ENCODE results near the gene STK32A. TPM values are rescaled to one million over a fixed set of nuclear protein-coding genes. Genes with fewer than 3 reads are reported as not detected.

The STK32A gene
- total RNA-seq, 4 donors from 2014 or later, result 9.6 to 35.2 (median 14.8) TPM

DNA sequence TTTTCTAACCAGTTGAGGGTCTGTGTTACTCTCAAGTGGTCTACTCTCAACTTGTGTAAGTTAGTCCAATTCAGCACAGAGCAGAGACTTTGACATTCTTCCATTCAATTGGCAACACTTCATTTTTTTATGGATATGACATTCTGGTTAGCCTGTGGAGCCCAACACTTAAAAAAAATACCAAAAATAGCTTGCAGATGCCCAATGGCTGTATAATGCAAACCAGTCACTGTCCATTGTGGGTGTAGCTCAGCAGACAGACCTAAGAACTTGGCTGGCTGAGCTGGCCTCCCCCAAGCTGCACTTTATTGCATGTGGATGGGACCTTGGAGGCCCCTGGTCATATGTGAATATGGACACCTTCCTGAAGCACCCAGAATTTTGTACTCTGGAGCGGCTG lies 171.8 kb downstream of the STK32A start:
- WGBS, 2 donors, result 94 to 100% methylated on average over 1 of the region's 1 CpG
- Histone ChIP-seq H3K4me3 (no peak overlapping the region), H3K36me3 (peaks cover 0 to 17% (median 0%) of the 10 kb centered on the region in 3 donors)

DNA sequence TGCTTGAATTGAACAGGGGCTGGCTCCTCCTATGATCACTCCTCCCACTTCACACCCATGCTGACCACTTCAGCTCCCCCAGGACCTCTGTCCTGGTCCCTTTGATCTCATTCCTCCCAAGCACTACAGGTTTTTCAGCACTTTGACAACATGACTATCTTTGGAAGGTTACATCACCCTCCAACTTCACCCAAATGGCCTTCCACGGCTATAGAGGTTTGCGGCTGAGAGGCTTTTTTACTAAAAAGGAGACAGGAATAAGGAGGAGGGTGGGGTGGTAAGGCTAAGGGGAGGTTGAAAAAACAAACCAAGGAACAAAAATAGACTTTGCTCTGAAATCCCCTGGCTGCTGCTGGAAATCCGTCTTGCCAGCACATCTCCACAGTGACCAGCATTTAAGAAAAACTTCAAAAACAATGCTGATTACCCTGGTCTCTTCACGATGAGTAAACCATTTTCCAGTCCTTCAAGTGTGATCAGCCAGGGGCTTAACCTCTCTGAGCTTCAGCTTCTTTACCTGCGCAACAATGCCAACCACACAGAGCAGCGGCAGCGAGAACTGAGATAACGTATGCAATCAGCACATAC lies 172.4 kb downstream of the STK32A start:
- TF ChIP-seq CTCF (IDR thresholded peaks at IDR 0.05) (no peak), EP300 (IDR thresholded peaks at IDR 0.05) (peak in 1 of 2 donors; percentile 17)
- Histone ChIP-seq H3K4me3 (no peak overlapping the region), H3K27me3 (no peaks in the 10 kb centered on the region), H3K36me3 (peaks cover 0 to 17% (median 0%) of the 10 kb centered on the region in 3 donors), H3K27ac (peak overlapping the region in 2 of 4 donors; percentile 38 to 48), H3K4me1 (peaks cover 0 to 64% (median 15%) of the 10 kb centered on the region in 4 donors), H3K9me3 (no peaks in the 10 kb centered on the region)
- DNase-seq (ENCODE audit: low spot score in 2 of 2), result no peak
- WGBS, 2 donors, result 65 to 72% methylated on average over 8 of the region's 8 CpGs

More for the DNA sequence above, 171.8 kb downstream of the STK32A start:
- Histone ChIP-seq H3K27ac (peak overlapping the region in 2 of 4 donors; percentile 38 to 48), H3K9me3 (no peaks in the 10 kb centered on the region), H3K27me3 (no peaks in the 10 kb centered on the region), H3K4me1 (peaks cover 0 to 58% (median 15%) of the 10 kb centered on the region in 4 donors)
- DNase-seq (ENCODE audit: low spot score in 2 of 2), result no peak
- TF ChIP-seq CTCF (IDR thresholded peaks at IDR 0.05), result no peak
- no peak for TF ChIP-seq EP300 (IDR thresholded peaks at IDR 0.05)
- no peak for TF ChIP-seq POLR2A (IDR thresholded peaks at IDR 0.05)

- no peaks in the 10 kb centered on the region for H3K9me3 ChIP-seq
- no peak overlapping the region for H3K27ac ChIP-seq
- TF ChIP-seq POLR2A (IDR thresholded peaks at IDR 0.05), result no peak
- TF ChIP-seq EP300 (IDR thresholded peaks at IDR 0.05), result no peak
- TF ChIP-seq CTCF (IDR thresholded peaks at IDR 0.05), result no peak
- H3K4me1 ChIP-seq, result peaks cover 0 to 58% (median 11%) of the 10 kb centered on the region in 4 donors
- peaks cover 0 to 35% (median 0%) of the 10 kb centered on the region in 3 donors for H3K36me3 ChIP-seq
- WGBS, 2 donors, result 92 to 96% methylated on average over 2 of the region's 2 CpGs
- H3K27me3 ChIP-seq, result no peaks in the 10 kb centered on the region
- H3K4me3 ChIP-seq, result no peak overlapping the region
- no peak for DNase-seq (ENCODE audit: low spot score in 2 of 2)
Measured at GRCh38 chr5:147408980-147409379, 174.2 kb downstream of the STK32A start.

DNA sequence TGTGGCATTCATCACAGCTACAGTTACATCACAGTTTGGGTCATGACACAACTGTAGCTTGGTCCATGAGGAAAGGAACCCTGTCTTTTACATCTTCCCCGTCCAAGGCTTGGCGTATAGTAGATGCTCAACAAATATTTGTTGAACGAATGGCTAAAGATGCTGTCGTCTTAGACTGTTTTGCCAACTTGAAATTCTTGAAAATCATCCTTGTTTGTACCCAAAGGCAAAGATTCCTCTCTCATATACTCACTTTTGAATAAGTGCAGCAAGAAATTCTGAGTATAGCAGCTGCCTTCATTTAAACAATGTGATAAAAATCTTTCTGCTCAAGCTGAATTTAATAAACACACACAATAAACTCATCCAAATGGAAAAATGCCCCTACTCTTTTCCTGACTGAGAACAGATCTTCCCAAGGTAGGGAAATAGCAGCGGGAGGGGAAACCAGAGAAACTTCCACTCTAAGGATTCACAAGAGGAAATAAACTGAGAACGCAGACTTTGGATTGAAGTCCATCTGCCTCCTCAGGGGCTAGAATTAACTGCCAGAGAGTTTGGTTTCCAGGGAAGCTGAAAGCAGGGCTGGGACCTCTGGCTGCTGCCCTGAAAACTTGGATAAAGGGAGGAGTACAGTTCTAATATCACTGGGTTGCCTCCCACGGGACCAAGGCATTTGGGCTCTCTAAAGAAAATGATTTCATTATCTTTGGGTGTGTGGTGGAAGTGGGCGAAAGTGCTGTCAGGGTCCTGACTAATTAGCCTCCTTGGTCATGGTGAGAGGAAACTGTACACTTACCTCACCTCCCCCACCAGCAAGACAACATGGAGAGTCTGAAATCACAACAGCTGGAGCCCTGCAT lies 175.9 kb downstream of the STK32A start:
- peaks cover 0 to 40% (median 0%) of the 10 kb centered on the region in 4 donors for H3K4me1 ChIP-seq
- no peaks in the 10 kb centered on the region for H3K27me3 ChIP-seq
- WGBS, 2 donors, result 64 to 66% methylated on average over 8 of the region's 8 CpGs
- no peak overlapping the region for H3K4me3 ChIP-seq
- peaks cover 0 to 42% (median 0%) of the 10 kb centered on the region in 3 donors for H3K36me3 ChIP-seq
- no peaks in the 10 kb centered on the region for H3K9me3 ChIP-seq
- TF ChIP-seq POLR2A (IDR thresholded peaks at IDR 0.05), result no peak
- no peak for TF ChIP-seq EP300 (IDR thresholded peaks at IDR 0.05)
- TF ChIP-seq CTCF (IDR thresholded peaks at IDR 0.05), result no peak
- H3K27ac ChIP-seq, result peak overlapping the region in 2 of 4 donors; percentile 7 to 8
- DNase-seq (ENCODE audit: low spot score in 2 of 2), result no peak

Data from tibial nerve (tissue), 4 donors.